ENCODE measurements around the gene BMP6. TPM values are rescaled to one million over a fixed set of nuclear protein-coding genes. Genes with fewer than 3 reads are reported as not detected.

BMP6 gene
- polyA plus RNA-seq, 1 donor (not counting 4 experiments of a cell fraction or from before 2014, with no cell fraction given) = 0.05 TPM

DNA sequence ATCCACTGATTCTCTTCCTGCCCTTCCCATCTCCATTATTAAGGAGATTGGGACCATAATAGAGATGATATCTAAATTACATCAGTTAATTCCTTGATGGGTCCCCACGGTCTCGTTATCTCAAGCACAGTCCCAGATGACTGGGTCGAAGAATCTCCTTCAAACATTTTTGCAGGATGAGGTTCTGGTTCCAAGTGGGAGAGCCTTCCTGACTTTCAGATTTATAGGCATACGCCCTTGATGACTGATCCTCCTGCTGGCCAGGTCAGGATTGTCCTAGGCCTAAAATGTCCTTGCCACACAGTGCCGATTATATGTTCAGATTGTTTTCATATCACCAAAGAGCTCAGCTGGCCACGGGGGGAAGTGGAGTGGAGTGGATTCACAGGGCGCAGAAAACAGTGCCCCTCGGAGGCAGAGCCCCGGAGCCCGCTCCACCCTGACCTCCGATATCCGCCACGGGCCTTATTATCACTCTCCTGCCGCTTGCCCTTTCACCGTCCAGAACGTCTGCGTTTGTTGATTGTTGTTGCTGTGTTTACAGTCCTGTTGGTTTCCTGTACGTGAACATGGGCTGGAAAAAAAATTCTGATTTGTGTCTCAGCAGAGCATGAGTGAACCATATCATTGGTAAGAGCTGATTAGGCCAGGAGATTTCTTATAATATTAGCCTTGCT, 8.9 kb downstream of the BMP6 start:
- DNase-seq (ENCODE audit: low read depth, low spot score) = no peak
- no peaks in the 10 kb centered on the region for H3K9me3 ChIP-seq (ENCODE audit: control insufficient read depth, low read depth, low read length)
- FAIRE-seq = no peak
- H3K4me2 ChIP-seq (ENCODE audit: control insufficient read depth, extremely low read depth, insufficient read depth, low read depth, low read length) = no peak overlapping the region
- H3K79me2 ChIP-seq (ENCODE audit: control insufficient read depth, insufficient read depth, low read length) = no peaks in the 10 kb centered on the region
- no peak overlapping the region for H3K9ac ChIP-seq (ENCODE audit: control insufficient read depth, extremely low read depth, insufficient read depth, low read length)
- H3K27me3 ChIP-seq (ENCODE audit: control insufficient read depth, extremely low read depth, insufficient read depth, low read length) = peaks cover 14% of the 10 kb centered on the region
- no peak overlapping the region for H3K4me3 ChIP-seq (ENCODE audit: control insufficient read depth in 2 of 3, extremely low read depth in 1 of 3, insufficient read depth in 2 of 3, low read depth in 1 of 3, low read length in 3 of 3)
- H3K9me1 ChIP-seq (ENCODE audit: control insufficient read depth, extremely low read depth, insufficient read depth, low read length) = no peaks in the 10 kb centered on the region
- TF ChIP-seq, protein P1, sequence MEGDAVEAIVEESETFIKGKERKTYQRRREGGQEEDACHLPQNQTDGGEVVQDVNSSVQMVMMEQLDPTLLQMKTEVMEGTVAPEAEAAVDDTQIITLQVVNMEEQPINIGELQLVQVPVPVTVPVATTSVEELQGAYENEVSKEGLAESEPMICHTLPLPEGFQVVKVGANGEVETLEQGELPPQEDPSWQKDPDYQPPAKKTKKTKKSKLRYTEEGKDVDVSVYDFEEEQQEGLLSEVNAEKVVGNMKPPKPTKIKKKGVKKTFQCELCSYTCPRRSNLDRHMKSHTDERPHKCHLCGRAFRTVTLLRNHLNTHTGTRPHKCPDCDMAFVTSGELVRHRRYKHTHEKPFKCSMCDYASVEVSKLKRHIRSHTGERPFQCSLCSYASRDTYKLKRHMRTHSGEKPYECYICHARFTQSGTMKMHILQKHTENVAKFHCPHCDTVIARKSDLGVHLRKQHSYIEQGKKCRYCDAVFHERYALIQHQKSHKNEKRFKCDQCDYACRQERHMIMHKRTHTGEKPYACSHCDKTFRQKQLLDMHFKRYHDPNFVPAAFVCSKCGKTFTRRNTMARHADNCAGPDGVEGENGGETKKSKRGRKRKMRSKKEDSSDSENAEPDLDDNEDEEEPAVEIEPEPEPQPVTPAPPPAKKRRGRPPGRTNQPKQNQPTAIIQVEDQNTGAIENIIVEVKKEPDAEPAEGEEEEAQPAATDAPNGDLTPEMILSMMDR (optimal IDR thresholded peaks at IDR 0.05 in 1 of 3, IDR thresholded peaks at IDR 0.05 in 1 of 3, conservative IDR thresholded peaks at IDR 0.05 in 1 of 3; ENCODE audit: extremely low read depth in 1 of 3, insufficient read depth in 2 of 3, low read length in 3 of 3) = no peak
- no peak for TF ChIP-seq EZH2 (IDR thresholded peaks at IDR 0.05; ENCODE audit: low read length)
- H3K36me3 ChIP-seq (ENCODE audit: control insufficient read depth in 2 of 2, extremely low read depth in 1 of 2, insufficient read depth in 2 of 2, low read length in 2 of 2) = no peaks in the 10 kb centered on the region
- no peak overlapping the region for H3K27ac ChIP-seq (ENCODE audit: control insufficient read depth, insufficient read depth, low read length)
- dilution Hi-C loops (cut with MboI; ENCODE audit: extremely low pct_ligation_motif_present, low sequenced_read_pairs) = no loop called here
- H2AFZ ChIP-seq (ENCODE audit: control insufficient read depth, low read length) = no peak overlapping the region
- H3K4me1 ChIP-seq (ENCODE audit: control insufficient read depth, extremely low read depth, insufficient read depth, low read length) = no peaks in the 10 kb centered on the region
- no peaks in the 10 kb centered on the region for H4K20me1 ChIP-seq (ENCODE audit: control insufficient read depth, extremely low read depth, insufficient read depth, low read length)

DNA sequence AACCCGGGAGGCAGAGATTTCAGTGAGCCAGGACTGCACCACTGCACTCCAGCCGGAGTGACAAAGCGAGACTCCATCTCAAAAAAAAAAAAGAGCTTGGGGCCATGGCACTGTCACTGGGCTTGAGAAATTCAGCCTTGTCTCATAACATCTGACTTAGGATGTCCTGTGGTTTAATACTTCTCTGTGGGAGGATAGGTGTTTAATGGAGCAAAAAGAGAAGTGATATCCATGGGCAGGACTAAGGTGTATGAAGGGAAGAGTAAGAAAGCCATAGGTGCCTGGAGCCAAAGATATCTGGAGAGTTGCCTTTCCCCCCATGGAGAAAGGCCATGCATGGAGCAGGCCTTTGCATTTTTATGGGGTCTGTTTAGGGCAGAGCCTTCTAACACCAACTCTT, 11.2 kb downstream of the BMP6 start:
- Histone ChIP-seq H4K20me1 (ENCODE audit: control insufficient read depth, extremely low read depth, insufficient read depth, low read length) (no peaks in the 10 kb centered on the region), H3K4me3 (ENCODE audit: control insufficient read depth in 2 of 3, extremely low read depth in 1 of 3, insufficient read depth in 2 of 3, low read depth in 1 of 3, low read length in 3 of 3) (no peak overlapping the region), H3K9me1 (ENCODE audit: control insufficient read depth, extremely low read depth, insufficient read depth, low read length) (no peaks in the 10 kb centered on the region), H3K9me3 (ENCODE audit: control insufficient read depth, low read depth, low read length) (no peaks in the 10 kb centered on the region), H3K36me3 (ENCODE audit: control insufficient read depth in 2 of 2, extremely low read depth in 1 of 2, insufficient read depth in 2 of 2, low read length in 2 of 2) (no peaks in the 10 kb centered on the region), H3K27me3 (ENCODE audit: control insufficient read depth, extremely low read depth, insufficient read depth, low read length) (peaks cover 15% of the 10 kb centered on the region), H3K9ac (ENCODE audit: control insufficient read depth, extremely low read depth, insufficient read depth, low read length) (no peak overlapping the region), H3K4me2 (ENCODE audit: control insufficient read depth, extremely low read depth, insufficient read depth, low read depth, low read length) (no peak overlapping the region), H3K79me2 (ENCODE audit: control insufficient read depth, insufficient read depth, low read length) (no peaks in the 10 kb centered on the region), H2AFZ (ENCODE audit: control insufficient read depth, low read length) (no peak overlapping the region), H3K4me1 (ENCODE audit: control insufficient read depth, extremely low read depth, insufficient read depth, low read length) (no peaks in the 10 kb centered on the region), H3K27ac (ENCODE audit: control insufficient read depth, insufficient read depth, low read length) (no peak overlapping the region)
- dilution Hi-C loops (cut with MboI; ENCODE audit: extremely low pct_ligation_motif_present, low sequenced_read_pairs) = no loop called here
- DNase-seq (ENCODE audit: low read depth, low spot score) (no peak), FAIRE-seq (no peak)
- TF ChIP-seq EZH2 (IDR thresholded peaks at IDR 0.05; ENCODE audit: low read length) = no peak
- TF ChIP-seq, protein P1 (optimal IDR thresholded peaks at IDR 0.05 in 1 of 3, IDR thresholded peaks at IDR 0.05 in 1 of 3, conservative IDR thresholded peaks at IDR 0.05 in 1 of 3; ENCODE audit: extremely low read depth in 1 of 3, insufficient read depth in 2 of 3, low read length in 3 of 3) = no peak

Measured in keratinocyte (primary cell).